H1 (cell line): ENCODE data around the gene FASTKD3. TPM values are rescaled to one million over a fixed set of nuclear protein-coding genes. Genes with fewer than 3 reads are reported as not detected.

ENCODE experiments used
- CHD1 ChIP-seq: IDR thresholded peaks from 2 replicates; pipeline ENCODE4 v1.6.1; 2012; ENCODE audit warnings: low read depth, low read length, improper control_type of control experiment
- CHD2 ChIP-seq: IDR thresholded peaks from 2 replicates; pipeline ENCODE4 v1.6.1; 2012; ENCODE audit warnings: low read length, improper control_type of control experiment
- HDAC6 ChIP-seq: IDR thresholded peaks from one replicate; pipeline ENCODE4 v1.7.1; 2012; ENCODE audit warnings: low read depth, mild to moderate bottlenecking, inconsistent platforms, low read length, moderate library complexity
- NRF1 ChIP-seq: IDR thresholded peaks from 2 replicates; pipeline ENCODE4 v1.6.1; 2011; ENCODE audit warnings: mild to moderate bottlenecking, low read depth, low read length, improper control_type of control experiment
- POU5F1 ChIP-seq: IDR thresholded peaks from 2 replicates; pipeline ENCODE4 v1.6.1; 2011; ENCODE audit warnings: low read depth, mild to moderate bottlenecking, low read length, moderate library complexity
- SIRT6 ChIP-seq: IDR thresholded peaks from one replicate; pipeline ENCODE4 v1.7.1; 2012; ENCODE audit warnings: low read length, inconsistent platforms
- SP1 ChIP-seq: IDR thresholded peaks from 2 replicates; pipeline ENCODE4 v1.6.1; 2011; ENCODE audit warnings: low read depth, low read length
- polyA plus RNA-seq, 7 experiments: library from polyadenylated mRNA; depleted of rRNA in 3 of 7; stranded (reverse) in 5 of 7; unstranded in 2 of 7; fragments of >200 nt in 5 of 7; fragments of 200-250 nt in 2 of 7; gene quantifications; 1 replicate in 5 of 7; 2 replicates in 1 of 7; 4 replicates in 1 of 7; pipeline versions ENCODE4 v1.2.1 to v1.2.3, GENCODE V29; 2011 to 2013; ENCODE audit warnings: missing spikeins in 2 of 7, mixed read lengths in 2 of 7
- total RNA-seq: library from RNA; stranded (reverse); fragmentation: NEBNext Ultra II Directional; extraction: Animal tissue kit (Norgen Biotek cat#: 25700); gene quantifications from 2 replicates; pipeline ENCODE4 v1.2.1, GENCODE V29; 2021
- TF ChIP-seq, protein P1 (sequence below): fragments of 300-600 bp; sonication (generic); IDR thresholded peaks from 2 replicates; pipeline ENCODE4 v1.7.1; 2012; ENCODE audit warnings: low read length, moderate library complexity, mild to moderate bottlenecking, inconsistent platforms; ENCODE audit not compliant: insufficient replicate concordance
- TF ChIP-seq, protein P2 (sequence below): IDR thresholded peaks from 2 replicates; pipeline ENCODE4 v1.6.1; 2012; ENCODE audit warnings: inconsistent platforms
- TF ChIP-seq, protein P3 (sequence below): IDR thresholded peaks from 2 replicates; pipeline ENCODE4 v1.6.1; 2011; ENCODE audit warnings: low read length, improper control_type of control experiment

FASTKD3 gene
- total and polyA plus RNA-seq, 2 of the 8 experiments (the other 6 are each of a cell fraction or from before 2014, with no cell fraction given), result 5.6 to 7.6 TPM

DNA sequence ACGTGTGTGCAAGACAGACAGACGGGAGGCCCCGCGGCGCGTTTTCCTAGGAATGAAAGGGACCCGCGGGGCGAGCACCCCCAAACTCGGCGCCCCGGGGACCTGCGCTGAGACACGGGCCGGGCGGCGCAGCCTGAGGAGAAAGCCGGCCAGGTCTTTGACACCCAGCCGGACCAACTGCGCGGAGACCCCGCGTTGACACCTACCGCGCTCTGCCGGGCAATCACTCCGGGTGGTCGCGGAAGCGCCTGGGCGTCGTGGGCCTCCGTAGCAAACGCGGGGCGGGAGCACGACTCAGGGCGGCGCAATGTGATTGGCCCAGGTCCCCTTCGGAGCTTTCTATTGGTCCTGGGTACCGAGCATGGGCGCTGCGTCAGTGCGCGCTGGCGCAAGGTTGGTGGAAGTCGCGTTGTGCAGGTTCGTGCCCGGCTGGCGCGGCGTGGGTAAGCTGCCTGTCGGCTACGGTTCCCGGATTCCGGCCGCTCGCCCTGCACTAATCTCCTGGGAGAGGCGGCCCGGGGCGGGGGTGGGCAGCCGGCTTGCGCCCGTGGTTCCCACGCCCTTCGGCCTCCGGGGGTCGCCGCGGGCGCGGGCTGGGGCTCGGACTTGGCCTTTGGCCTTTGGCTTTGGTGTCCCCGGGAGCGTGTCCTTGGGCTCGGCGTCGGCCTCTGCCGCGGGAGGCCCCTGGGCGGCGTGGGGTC, at the start of gene FASTKD3, which contains the start of gene MTRR (continued):
- TF ChIP-seq, protein P1, sequence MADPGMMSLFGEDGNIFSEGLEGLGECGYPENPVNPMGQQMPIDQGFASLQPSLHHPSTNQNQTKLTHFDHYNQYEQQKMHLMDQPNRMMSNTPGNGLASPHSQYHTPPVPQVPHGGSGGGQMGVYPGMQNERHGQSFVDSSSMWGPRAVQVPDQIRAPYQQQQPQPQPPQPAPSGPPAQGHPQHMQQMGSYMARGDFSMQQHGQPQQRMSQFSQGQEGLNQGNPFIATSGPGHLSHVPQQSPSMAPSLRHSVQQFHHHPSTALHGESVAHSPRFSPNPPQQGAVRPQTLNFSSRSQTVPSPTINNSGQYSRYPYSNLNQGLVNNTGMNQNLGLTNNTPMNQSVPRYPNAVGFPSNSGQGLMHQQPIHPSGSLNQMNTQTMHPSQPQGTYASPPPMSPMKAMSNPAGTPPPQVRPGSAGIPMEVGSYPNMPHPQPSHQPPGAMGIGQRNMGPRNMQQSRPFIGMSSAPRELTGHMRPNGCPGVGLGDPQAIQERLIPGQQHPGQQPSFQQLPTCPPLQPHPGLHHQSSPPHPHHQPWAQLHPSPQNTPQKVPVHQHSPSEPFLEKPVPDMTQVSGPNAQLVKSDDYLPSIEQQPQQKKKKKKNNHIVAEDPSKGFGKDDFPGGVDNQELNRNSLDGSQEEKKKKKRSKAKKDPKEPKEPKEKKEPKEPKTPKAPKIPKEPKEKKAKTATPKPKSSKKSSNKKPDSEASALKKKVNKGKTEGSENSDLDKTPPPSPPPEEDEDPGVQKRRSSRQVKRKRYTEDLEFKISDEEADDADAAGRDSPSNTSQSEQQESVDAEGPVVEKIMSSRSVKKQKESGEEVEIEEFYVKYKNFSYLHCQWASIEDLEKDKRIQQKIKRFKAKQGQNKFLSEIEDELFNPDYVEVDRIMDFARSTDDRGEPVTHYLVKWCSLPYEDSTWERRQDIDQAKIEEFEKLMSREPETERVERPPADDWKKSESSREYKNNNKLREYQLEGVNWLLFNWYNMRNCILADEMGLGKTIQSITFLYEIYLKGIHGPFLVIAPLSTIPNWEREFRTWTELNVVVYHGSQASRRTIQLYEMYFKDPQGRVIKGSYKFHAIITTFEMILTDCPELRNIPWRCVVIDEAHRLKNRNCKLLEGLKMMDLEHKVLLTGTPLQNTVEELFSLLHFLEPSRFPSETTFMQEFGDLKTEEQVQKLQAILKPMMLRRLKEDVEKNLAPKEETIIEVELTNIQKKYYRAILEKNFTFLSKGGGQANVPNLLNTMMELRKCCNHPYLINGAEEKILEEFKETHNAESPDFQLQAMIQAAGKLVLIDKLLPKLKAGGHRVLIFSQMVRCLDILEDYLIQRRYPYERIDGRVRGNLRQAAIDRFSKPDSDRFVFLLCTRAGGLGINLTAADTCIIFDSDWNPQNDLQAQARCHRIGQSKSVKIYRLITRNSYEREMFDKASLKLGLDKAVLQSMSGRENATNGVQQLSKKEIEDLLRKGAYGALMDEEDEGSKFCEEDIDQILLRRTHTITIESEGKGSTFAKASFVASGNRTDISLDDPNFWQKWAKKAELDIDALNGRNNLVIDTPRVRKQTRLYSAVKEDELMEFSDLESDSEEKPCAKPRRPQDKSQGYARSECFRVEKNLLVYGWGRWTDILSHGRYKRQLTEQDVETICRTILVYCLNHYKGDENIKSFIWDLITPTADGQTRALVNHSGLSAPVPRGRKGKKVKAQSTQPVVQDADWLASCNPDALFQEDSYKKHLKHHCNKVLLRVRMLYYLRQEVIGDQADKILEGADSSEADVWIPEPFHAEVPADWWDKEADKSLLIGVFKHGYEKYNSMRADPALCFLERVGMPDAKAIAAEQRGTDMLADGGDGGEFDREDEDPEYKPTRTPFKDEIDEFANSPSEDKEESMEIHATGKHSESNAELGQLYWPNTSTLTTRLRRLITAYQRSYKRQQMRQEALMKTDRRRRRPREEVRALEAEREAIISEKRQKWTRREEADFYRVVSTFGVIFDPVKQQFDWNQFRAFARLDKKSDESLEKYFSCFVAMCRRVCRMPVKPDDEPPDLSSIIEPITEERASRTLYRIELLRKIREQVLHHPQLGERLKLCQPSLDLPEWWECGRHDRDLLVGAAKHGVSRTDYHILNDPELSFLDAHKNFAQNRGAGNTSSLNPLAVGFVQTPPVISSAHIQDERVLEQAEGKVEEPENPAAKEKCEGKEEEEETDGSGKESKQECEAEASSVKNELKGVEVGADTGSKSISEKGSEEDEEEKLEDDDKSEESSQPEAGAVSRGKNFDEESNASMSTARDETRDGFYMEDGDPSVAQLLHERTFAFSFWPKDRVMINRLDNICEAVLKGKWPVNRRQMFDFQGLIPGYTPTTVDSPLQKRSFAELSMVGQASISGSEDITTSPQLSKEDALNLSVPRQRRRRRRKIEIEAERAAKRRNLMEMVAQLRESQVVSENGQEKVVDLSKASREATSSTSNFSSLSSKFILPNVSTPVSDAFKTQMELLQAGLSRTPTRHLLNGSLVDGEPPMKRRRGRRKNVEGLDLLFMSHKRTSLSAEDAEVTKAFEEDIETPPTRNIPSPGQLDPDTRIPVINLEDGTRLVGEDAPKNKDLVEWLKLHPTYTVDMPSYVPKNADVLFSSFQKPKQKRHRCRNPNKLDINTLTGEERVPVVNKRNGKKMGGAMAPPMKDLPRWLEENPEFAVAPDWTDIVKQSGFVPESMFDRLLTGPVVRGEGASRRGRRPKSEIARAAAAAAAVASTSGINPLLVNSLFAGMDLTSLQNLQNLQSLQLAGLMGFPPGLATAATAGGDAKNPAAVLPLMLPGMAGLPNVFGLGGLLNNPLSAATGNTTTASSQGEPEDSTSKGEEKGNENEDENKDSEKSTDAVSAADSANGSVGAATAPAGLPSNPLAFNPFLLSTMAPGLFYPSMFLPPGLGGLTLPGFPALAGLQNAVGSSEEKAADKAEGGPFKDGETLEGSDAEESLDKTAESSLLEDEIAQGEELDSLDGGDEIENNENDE, result no peak
- TF ChIP-seq POU5F1 (no peak), SP1 (peak; percentile 89), CHD1 (no peak), SIRT6 (no peak), CHD2 (peak; percentile 67), NRF1 (no peak), HDAC6 (no peak)
- TF ChIP-seq, protein P2, sequence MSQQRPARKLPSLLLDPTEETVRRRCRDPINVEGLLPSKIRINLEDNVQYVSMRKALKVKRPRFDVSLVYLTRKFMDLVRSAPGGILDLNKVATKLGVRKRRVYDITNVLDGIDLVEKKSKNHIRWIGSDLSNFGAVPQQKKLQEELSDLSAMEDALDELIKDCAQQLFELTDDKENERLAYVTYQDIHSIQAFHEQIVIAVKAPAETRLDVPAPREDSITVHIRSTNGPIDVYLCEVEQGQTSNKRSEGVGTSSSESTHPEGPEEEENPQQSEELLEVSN, result peak; percentile 70
- TF ChIP-seq, protein P3, sequence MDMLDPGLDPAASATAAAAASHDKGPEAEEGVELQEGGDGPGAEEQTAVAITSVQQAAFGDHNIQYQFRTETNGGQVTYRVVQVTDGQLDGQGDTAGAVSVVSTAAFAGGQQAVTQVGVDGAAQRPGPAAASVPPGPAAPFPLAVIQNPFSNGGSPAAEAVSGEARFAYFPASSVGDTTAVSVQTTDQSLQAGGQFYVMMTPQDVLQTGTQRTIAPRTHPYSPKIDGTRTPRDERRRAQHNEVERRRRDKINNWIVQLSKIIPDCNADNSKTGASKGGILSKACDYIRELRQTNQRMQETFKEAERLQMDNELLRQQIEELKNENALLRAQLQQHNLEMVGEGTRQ, result no peak
